CD1c-positive myeloid dendritic cell (primary cell): ENCODE measurements around the gene MCUB.
"Not testable (repeated sequence)": the region's sequence is repeated elsewhere in the genome, so short reads cannot be mapped to it uniquely, and the experiment has no call there.

Source experiments
- DNase-seq: peaks from one replicate; pipeline ENCODE4 v3.0.0-alpha.2; 2016; ENCODE audit errors: extremely low spot score

The MCUB gene

GRCh38 chr4:109579997-109580396, 20.0 kb downstream of the MCUB start:
- not testable (repeated sequence) for DNase-seq

GRCh38 chr4:109588176-109588575, 28.1 kb downstream of the MCUB start:
- DNase-seq, result no peak

GRCh38 chr4:109589119-109589518, 29.1 kb downstream of the MCUB start:
- DNase-seq, result no peak

- no peak for DNase-seq
Measured at GRCh38 chr4:109589605-109590004, 29.6 kb downstream of the MCUB start.

- DNase-seq, result no peak
Measured at GRCh38 chr4:109590905-109591304, 30.9 kb downstream of the MCUB start.

GRCh38 chr4:109592367-109592766, 32.3 kb downstream of the MCUB start:
- no peak for DNase-seq

GRCh38 chr4:109595123-109595522, 35.1 kb downstream of the MCUB start:
- DNase-seq, result not testable (repeated sequence)

GRCh38 chr4:109596420-109597085, 36.5 kb downstream of the MCUB start:
- not testable (repeated sequence) for DNase-seq

- DNase-seq, result no peak
Measured at GRCh38 chr4:109599046-109599652, 39.1 kb downstream of the MCUB start.

- no peak for DNase-seq
Measured at GRCh38 chr4:109600431-109600830, 40.4 kb downstream of the MCUB start.

- DNase-seq, result no peak
Measured at GRCh38 chr4:109601336-109601735, 41.3 kb downstream of the MCUB start.

GRCh38 chr4:109607976-109608375, 47.9 kb downstream of the MCUB start:
- no peak for DNase-seq

- DNase-seq, result no peak
Measured at GRCh38 chr4:109608879-109609278, 48.8 kb downstream of the MCUB start.

GRCh38 chr4:109609431-109609830, 49.4 kb downstream of the MCUB start:
- no peak for DNase-seq

GRCh38 chr4:109610489-109610888, 50.4 kb downstream of the MCUB start:
- no peak for DNase-seq

GRCh38 chr4:109611045-109611646, 51.1 kb downstream of the MCUB start:
- DNase-seq, result peak; percentile 19

GRCh38 chr4:109614015-109614414, 54.0 kb downstream of the MCUB start:
- DNase-seq, result no peak

GRCh38 chr4:109614466-109614865, 54.4 kb downstream of the MCUB start:
- no peak for DNase-seq

GRCh38 chr4:109615742-109616141, 55.7 kb downstream of the MCUB start:
- DNase-seq, result no peak

GRCh38 chr4:109616243-109616642, 56.2 kb downstream of the MCUB start:
- DNase-seq, result no peak

GRCh38 chr4:109622626-109623025, 62.6 kb downstream of the MCUB start:
- DNase-seq, result no peak

GRCh38 chr4:109624536-109624935, 64.5 kb downstream of the MCUB start:
- DNase-seq, result no peak

- DNase-seq, result no peak
Measured at GRCh38 chr4:109627361-109627760, 67.3 kb downstream of the MCUB start.
